Right kidney (tissue), 1 donor: ENCODE results near the gene TSGA10IP.
"Not testable (repeated sequence)": the region's sequence is repeated elsewhere in the genome, so short reads cannot be mapped to it uniquely, and the experiment has no call there.

Experiments used
- DNase-seq: peaks from one replicate; pipeline ENCODE4 v3.0.0-alpha.2; 2016

The TSGA10IP gene

DNA sequence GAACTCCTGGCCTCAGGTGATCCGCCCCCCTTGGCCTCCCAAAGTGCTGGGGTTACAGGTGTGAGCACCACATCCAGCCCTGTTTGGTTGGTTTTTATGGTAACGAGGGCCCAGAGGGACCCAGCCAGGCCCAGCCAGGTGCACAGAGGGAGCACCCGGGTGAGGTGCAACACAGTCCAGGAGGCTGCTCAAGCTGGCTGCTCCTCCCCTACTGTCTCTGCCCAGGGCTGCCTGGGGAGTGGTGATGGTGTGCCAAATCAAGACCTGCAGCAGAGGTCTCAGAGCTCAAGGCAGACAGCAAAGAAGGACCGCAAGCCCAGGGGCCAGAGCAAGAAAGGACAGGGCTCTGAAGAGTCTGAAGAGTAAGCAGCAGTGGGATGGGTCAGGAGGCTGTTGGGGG, 1.4 kb downstream of the TSGA10IP start:
- no peak for DNase-seq

- DNase-seq = no peak
Measured at GRCh38 chr11:65947133-65947532, 1.9 kb downstream of the TSGA10IP start.

DNA sequence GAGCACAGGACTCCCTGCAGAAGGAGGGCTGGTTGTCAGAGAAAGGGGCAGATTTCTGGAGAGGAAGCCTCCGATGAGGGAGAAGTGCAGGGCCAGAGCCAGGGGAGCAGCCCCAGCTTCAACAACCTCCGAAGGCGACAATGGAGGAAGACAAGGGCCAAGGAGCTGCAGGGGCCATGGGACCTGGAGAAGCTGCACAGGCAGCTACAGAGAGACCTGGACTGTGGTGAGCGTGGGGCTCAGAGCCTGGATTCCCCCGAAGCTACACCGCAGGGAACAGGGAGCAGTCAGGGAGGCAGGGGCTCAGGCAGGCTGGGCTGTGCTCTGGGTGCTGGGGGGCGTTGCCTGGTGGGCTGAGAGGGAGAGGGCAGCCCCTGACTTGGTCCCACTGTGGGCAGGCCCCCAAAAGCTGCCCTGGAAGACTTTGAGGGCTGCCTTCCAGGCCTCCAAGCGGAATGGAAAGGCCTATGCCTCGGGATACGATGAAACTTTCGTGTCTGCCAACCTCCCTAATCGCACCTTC, 2.4 kb downstream of the TSGA10IP start:
- DNase-seq = no peak

- DNase-seq = not testable (repeated sequence)
Measured at GRCh38 chr11:65950711-65951110, 5.4 kb downstream of the TSGA10IP start.

GRCh38 chr11:65951641-65952040, 6.4 kb downstream of the TSGA10IP start:
- not testable (repeated sequence) for DNase-seq

DNA sequence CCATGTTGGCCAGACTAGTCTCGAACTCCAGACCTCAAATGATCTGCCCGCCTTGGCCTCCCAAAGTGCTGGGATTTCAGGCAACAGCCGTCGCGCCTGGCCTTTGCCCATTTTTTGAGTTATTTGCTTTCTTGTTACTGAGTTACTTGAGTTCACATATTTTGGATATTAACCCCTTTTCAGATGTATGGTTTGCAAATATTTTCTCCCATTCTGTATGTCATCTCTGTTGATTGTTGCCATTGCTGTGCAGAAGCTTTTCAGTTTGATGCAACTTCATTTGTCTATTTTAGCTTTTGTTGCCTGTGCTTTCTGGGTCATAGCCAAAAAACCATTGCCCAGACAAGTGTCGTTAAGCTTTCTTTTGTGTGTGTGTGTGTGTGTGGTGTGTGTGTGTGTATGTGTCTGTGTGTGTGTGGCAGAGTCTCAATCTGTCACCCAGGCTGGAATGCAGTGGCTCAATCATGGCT, 6.8 kb downstream of the TSGA10IP start:
- DNase-seq = no peak

- no peak for DNase-seq
Measured at GRCh38 chr11:65953471-65953870, 8.2 kb downstream of the TSGA10IP start.

GRCh38 chr11:65954771-65955170, 9.5 kb downstream of the TSGA10IP start:
- no peak for DNase-seq

GRCh38 chr11:65958291-65958690, 13.0 kb downstream of the TSGA10IP start:
- no peak for DNase-seq

DNA sequence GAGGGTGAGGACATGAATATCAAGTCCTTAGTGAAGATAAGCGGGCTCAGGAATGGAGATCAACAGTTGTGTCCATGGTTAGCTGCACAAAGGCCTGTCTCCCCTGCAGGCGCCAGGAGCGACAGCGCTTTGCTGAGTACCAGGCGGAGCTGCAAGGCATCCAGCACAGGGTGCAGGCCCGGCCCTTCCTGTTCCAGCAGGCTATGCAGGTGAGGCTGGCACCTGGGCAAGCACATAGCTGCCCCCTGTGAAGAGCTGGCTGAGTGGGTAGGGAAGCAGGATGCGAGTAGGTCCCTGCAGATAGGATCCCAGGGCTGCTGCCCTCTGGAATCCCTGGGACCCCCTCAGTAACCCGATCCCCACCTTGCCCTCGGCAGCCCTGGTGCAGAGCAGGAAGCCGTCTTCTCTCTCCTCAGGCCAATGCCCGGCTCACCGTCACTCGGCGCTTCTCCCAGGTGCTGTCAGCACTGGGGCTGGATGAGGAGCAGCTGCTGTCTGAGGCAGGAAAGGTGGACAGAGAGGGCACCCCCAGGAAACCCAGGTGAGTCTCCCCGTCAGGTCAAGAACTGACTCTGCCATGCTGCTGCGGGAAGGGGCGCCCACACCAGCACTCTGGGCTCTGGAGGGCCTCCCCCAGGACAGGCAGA, 13.6 kb downstream of the TSGA10IP start:
- no peak for DNase-seq

DNA sequence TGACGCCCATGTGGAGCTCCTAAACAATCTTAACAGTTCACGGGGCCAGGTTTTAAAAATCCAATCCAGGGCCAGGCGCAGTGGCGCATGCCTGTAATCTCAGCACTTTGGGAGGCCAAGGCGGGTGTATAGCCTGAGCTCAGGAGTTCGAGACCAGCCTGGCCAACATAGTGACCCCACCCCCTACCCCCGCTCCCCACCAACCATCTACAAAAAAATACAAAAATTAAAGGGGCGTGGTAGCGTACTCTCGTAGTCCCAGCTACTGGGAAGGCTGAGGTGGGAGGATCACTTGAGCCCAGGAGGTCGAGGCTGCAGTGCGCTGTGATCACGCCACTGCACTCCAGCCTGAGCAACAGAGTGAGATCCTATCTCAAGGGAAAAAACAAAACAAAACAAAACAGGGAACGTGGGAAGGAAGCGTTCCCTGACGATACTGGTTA, 15.6 kb downstream of the TSGA10IP start:
- no peak for DNase-seq

GRCh38 chr11:65961267-65962140, 16.2 kb downstream of the TSGA10IP start, which contains the start of gene SART1:
Gene SART1, plus strand, starts transcription at chr11:65961734. Its CDS starts 47 bp downstream, at chr11:65961781.
- DNase-seq = peak; percentile 81

DNA sequence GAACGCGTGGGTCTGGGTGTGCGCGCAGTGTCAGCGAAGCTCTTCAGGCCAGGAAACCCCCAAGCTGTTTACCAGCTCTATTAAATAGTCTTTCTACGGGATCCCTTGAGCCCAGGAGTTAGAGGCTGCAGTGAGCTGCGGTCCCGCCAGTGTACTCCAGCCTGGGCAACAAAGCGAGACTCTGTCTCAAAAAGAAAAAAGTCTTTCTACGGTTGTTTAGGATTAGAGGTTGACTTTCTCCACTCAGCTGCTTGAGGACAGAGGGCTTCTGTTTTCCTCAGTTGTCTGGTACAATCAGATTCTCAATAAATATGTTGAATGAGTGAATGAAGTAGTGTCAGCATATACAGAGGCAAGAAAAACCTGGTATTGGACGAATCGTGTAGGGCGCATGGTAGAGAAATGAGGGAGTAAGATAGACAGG, 16.9 kb downstream of the TSGA10IP start:
- DNase-seq = no peak

- no peak for DNase-seq
Measured at GRCh38 chr11:65964906-65965305, 19.6 kb downstream of the TSGA10IP start.

DNA sequence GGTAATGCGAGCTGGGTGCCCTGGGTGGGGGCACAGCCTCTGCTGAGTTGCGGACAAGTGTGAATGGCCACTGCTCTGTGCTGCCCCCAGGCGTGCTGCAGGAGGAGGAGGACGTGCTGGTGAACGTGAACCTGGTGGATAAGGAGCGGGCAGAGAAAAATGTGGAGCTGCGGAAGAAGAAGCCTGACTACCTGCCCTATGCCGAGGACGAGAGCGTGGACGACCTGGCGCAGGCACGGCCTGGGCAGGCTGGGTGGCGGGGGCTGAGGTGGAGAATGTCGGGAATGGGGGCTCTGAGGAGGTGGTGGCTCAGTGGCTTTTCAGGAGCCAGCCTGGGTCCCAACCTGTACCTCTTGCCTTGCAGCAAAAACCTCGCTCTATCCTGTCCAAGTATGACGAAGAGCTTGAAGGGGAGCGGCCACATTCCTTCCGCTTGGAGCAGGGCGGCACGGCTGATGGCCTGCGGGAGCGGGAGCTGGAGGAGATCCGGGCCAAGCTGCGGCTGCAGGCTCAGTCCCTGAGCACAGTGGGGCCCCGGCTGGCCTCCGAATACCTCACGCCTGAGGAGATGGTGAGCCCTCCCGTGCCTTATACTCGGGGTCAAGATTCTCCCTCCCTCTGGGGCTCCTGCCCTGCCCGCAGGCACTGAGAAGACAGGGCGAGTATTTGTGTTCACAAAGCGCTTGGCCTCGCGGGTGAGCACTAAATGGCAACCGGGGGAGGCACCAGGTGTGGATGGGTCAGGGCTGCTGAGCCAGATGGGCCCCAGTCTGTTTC, 20.9 kb downstream of the TSGA10IP start:
- no peak for DNase-seq

GRCh38 chr11:65967329-65967934, 22.2 kb downstream of the TSGA10IP start:
- DNase-seq = no peak

DNA sequence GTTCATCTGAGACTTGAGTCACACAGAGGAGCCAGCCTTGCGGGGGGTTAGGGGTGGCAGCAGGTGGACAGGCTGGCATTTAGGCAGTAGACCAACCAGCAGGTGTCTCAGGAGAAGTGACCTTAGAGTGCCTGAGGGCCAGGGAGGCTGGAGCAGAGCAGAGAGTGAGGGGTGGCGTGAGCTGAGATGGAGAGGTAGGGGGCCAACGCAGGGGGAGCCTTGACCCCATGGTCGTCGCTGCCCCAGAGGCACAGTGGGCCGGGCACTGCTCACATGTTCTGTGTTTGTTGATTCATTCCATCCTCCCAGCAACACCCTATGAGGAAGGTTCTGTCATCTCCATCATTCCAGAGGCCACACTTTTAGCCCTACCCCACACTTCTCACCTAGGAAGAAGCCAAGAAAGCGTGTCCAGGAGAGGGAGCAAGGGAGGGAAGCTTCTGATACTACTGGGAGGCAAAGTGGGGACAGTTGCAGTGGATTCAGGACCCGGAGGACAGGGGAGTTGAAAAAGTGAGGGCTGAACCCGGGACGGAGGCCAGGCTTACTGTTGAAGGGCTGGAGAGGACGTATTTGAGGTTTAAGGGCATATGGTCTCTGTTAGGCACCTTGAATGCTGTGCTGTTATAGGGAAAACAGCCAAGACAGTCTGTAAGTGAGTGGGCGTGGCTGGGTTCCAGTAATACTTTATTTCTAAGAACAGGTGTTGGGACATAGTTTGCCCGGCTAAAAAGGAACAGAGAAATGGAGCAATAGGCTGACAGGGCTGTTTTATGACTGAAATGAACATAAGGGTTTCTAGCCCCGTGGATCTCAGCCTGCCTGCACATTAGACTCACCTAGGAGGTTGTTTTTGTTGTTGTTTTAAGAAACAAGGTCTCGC, 23.6 kb downstream of the TSGA10IP start:
- no peak for DNase-seq

DNA sequence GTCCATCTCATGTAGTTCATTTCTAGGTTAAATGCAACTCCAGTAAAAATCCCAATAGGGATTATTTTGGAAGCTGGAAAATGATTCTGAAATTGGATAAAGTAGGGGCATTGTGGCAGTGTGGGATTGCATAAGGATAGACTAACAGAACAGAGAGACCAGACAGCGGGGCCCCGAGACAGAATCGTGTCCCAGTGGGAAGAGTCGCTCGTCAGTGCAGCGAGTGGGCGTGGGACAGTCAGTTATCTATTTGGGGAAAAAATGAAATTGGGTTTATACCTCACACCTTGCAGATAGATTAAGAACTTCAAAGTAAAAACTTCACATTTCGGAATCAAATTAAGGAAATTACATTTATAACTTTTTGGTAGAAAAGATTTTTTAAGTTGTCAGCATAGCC, 26.8 kb downstream of the TSGA10IP start:
- DNase-seq = no peak

GRCh38 chr11:65973439-65974110, 28.3 kb downstream of the TSGA10IP start:
- DNase-seq = no peak

DNA sequence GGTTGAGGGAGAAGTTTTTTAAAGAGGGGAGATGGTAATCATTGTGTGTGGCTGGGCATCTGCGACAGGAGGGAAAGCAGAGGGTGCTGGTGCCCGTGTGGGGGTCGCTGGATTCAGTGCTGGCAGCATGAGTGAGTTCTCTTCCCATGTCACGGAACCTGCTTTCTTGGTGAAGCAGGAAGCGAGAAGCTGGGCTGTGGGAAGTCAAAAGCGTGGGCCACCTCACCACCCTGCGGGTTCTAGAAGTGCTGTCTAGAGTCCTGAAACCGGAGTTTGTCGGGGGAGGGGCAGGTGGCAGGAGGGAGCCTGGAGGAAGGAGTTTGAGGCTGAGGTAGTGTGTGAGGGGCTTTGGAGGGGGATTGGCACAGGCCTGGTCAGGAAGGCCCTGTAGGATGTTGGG, 30.5 kb downstream of the TSGA10IP start:
- DNase-seq = no peak
